ENCODE data around the gene PTPN12. TPM values are rescaled to one million over a fixed set of nuclear protein-coding genes. Genes with fewer than 3 reads are reported as not detected.
"Not testable (repeated sequence)": the region's sequence is repeated elsewhere in the genome, so short reads cannot be mapped to it uniquely, and the experiment has no call there.

The PTPN12 gene
- 25.8 and 38.4 TPM in 2 replicates for total RNA-seq (2014; rRNA removed; shearing (Covaris generic))
- polyA plus RNA-seq (2015; cell fraction: cytosol; rRNA removed), result 87.1 and 113 TPM in 2 replicates
- polyA plus RNA-seq (2015; cell fraction: nucleus; rRNA removed), result 117 and 121 TPM in 2 replicates

DNA sequence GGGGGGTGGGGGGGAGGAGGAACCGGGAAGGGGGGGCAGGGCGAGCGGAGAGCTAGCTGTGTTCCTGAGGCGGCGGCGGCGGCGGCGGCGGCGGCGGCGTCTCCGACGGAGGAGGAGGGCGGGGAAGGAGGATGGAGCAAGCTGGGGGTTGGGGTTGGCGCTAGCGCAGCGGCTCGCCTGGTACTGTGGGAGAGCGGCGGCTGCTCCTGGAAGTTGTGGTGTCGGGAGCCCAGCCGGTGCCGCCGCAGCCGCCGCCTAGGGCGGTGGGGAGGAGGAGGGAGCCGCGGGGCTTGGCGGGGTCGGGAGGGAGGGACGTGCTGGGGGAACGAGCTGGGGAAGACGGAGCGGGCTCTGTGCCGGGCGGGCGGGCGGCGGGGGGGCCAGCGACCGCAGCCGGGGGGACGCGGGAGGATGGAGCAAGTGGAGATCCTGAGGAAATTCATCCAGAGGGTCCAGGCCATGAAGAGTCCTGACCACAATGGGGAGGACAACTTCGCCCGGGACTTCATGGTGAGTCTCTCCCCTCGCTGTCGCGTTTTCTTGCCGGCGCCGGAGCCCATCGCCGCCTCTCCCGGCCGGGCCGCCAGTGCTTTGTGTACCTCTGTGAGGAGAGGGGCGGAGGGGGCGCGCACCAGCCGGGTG is at the start of gene PTPN12:
TSS of gene PTPN12 (plus strand) at position 160 of the 642 bp plus-strand sequence. CDS start at position 412, 252 bp downstream.
- DNase-seq (ENCODE audit: low read depth), result peak; percentile 65

DNA sequence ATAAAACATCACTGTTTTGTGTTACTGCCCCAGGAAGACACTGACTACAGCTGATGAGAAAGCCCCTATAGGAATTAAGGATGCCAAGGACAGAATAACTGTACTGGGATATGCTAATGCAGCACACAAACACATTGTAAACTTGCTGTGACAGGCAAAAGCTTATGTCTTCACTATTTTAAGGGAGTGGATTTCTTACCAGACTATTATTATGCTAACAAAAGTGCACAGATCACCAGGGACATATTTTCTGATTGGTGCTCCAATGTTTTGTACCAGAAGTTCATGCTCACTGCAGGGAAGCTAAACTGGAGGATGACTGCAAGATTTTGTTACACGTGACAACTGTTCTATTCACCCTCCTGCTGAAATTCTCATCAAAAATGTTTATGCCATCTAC is 48.1 kb upstream of the PTPN12 start:
- DNase-seq (ENCODE audit: low read depth), result no peak

DNA sequence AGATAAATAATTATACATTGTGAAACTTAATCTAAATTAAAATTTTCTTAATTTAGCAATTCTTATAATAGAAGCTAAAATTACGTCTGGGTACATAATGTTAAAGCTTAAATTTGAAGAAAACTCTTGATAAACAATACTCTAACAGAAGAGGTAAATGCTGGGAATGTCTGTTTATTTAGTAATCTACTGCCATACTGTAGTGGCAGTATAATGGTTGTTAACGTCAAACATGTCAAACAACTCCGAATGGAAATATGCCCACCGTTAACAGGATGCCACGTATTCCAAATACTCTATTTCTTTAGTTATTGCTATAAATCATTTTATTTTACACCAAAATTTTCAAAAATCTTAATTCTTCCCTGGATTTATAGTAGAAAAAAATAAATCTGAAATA is 40.0 kb upstream of the PTPN12 start:
- no peak for DNase-seq (ENCODE audit: low read depth)

DNA sequence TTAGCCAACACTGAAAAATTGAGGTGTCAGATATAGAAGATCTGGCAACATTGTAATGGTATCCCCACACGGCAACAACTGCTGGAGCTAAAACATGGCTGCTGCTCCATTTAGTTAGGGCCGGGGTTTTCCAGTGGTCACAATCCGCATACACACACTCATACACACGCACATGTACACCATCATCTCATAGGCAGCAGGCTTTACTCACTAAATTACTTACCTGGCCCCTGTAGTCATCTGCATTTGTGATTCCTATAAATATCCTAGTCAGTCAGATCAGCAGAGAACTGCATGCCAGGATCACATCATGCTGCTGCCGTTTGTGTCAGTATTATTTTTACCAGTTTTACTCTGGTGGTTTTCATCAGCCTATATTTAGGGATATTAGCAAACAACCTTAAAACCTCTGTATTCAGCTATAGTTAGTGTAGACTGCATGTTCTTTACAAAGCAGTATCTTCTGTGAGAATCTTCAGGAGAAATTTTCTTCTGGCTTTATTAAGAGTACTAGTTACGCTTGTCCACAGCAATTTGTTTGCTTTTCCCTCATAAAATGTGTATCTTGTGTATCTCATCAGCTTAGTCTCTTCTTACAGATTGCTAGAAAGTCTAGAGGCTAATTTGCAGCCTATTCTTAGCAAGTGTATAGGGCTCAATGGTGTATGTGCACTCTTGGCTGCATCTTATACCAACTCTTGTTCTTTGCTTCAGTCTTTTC is 38.3 kb upstream of the PTPN12 start:
- no peak for DNase-seq (ENCODE audit: low read depth)

DNA sequence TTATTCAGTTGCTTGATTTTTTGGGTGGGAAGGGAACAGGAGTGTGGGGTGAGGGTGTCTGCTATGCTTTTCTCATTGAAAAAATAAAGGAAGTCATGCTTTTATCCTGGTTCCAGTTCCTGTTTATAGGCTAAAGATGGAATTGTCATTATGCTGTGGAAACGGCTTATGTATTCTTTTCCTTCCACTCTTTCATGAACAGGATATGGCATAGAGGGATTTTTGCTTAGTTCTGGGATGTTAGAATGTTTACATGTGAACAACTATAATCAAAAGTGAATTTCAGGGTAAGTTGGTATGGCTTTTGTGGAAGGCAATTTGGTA is 35.9 kb upstream of the PTPN12 start:
- DNase-seq (ENCODE audit: low read depth), result no peak

DNA sequence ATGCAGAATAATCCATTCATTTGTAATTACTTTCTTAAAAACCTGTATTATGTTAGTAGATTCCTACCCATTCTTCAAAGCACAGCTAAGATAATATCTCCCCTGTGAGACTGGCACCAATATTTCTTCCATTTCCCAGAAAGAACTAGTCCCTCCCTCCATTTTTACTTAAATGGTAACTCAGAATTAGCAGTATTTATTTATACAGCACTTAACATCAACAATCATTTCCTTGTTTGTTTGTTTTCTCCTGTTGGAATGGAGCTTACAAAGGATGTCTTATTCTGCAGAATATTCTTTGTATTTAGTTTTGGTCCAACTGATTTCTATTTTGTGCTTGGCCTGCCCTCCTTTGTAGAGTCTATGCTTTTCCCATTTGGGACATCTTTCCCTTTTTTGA is 32.1 kb upstream of the PTPN12 start:
- DNase-seq (ENCODE audit: low read depth), result no peak

DNA sequence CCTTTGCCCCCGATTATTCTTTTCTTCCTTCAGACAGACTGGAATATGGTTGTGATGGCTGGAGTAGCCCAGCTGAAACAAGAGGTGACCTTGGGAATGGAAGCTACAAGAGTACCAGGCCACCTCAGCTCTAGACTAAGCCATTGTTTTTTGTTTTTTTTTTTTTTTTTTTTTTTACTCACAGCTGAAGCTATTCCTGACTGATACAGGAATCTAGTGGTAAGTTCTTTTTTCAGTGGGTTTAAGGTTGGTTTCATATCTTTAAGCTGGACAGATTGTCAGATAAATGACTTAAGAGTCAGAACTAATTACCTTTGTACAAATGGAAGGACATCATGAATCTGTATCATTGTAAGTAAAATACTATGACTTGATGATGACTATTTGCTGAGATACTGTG is 30.2 kb upstream of the PTPN12 start:
- no peak for DNase-seq (ENCODE audit: low read depth)

DNA sequence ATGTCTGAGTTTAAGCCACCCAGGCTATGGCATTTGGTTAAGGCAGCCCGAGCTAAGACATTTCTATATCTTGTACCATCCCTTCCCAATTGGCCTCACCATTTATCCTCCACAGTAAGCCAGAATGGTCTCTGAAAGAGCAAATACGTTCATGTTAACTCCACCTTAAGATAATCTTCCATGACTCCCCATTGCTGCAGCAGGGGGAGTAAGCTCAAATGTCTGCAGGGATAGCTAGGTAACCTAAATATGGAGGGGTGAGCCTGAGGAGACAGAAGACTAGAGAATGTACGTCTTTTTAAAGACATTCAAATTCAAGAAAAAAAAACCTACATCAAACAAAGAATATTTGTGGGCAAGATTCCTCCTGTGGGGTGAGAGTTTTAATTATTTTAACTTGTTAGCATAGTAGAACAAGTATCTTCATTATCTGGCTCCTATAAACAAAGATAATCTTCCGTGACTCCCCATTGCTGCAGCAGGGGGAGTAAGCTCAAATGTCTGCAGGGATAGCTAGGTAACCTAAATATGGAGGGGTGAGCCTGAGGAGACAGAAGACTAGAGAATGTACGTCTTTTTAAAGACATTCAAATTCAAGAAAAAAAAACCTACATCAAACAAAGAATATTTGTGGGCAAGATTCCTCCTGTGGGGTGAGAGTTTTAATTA is 24.0 kb upstream of the PTPN12 start:
- DNase-seq (ENCODE audit: low read depth), result not testable (repeated sequence)

DNA sequence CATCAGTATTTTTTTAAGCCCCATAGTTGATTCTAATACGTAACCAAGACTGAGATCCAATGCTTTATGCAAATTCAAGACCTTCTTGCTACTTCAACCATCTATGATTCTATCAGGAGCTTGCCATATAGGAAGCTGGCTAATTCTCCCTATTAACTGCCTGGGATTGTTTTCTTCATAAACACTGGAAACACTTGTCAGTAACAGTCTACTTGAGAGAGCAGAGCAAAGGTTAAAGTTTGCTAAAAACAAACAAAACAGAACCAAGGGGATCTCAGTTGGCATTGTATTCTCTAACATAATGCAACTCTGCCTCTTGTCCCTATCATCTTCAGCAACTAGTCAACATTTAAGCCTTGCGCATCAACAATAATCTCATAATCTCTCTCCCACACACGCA is 21.0 kb upstream of the PTPN12 start:
- no peak for DNase-seq (ENCODE audit: low read depth)

DNA sequence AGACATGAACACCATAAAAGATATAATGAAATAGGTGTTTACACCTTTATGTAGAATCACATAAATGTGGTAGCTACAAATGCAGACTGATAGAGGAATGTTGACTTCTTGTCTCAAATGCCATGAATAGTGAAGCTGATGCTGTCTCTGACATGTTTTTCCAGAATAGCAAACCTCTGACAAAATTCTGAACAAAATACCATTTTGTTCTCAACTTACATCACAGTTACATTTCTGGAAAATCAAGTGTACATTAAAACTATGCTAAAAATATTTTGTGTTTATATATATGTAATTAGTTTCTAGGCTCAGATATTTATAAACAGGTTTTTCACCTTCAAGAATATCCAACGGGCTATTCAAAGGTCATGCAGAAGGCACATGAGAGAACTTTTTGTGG is 16.8 kb upstream of the PTPN12 start:
- no peak for DNase-seq (ENCODE audit: low read depth)

DNA sequence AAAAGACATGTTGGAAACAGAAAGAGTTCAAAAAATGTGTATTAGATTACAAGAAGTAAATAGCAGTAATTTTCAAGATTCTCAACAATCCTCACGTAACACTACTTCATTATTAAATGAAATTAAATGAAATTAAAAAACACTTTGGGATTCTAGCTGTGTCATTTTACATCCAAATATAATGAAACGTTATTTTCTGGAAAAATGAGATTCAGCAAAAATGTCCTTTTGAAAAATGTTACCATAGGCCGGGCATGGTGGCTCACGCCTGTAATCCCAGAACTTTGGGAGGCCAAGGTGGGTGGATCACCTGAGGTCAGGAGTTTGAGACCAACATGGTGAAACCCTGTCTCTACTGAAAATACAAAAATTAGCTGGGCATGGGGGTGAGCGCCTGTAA is 15.6 kb upstream of the PTPN12 start:
- DNase-seq (ENCODE audit: low read depth), result not testable (repeated sequence)

DNA sequence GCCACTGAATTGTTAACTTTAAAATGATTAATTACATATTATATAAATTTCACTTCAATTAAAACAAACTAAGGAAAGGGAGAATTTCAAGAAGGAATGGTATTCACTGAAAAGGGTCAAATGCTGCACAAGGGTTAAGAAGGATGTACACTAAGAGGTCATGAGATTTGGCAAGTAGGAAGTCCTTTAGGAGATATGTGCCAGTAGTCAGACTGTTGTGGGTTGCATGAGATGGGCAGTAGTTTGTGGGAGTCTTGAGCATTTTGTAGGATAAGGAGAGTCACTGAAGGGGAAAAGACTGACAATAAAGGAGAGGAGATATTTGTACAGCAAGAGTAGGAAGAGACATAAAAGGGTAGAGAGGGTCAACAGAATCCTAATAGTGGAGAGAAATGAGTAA is 12.4 kb upstream of the PTPN12 start:
- DNase-seq (ENCODE audit: low read depth), result no peak

DNA sequence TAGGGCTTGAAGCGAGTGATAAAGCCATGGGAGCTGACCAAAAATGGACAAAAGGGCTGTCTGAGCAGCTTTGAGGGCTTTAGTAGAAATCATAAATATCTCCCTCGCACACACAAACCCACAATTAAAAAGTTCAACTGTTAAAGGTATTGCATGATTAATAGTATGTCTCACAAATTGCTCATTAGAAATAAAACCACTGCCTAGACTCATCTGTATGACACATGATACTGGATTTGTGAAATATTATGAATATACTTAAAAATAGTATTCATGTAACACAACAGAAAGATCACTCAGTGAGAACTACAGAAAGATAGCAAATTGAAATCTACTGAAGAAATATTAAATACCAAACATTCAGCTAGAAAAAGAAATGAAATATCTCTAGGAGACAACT is 11.9 kb upstream of the PTPN12 start:
- DNase-seq (ENCODE audit: low read depth), result no peak

DNA sequence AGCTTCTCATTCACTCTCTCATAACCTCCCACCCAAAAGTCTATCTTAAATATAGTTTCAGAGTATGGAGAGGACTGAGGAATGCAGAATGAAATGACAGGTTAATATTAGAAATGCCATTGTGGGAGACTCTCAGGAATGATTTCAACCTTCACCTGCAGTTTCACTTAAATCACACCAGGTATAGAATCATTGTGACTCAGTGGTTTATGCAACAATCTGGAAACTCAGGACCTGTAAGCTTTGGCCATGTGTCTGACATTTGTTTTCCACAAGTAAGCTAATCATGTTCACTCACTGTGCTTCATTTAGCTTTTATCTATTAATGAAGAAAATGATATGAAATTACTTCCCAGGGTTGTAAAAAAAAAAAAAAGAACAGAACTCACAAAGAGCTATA is 8.7 kb upstream of the PTPN12 start:
- DNase-seq (ENCODE audit: low read depth), result no peak

DNA sequence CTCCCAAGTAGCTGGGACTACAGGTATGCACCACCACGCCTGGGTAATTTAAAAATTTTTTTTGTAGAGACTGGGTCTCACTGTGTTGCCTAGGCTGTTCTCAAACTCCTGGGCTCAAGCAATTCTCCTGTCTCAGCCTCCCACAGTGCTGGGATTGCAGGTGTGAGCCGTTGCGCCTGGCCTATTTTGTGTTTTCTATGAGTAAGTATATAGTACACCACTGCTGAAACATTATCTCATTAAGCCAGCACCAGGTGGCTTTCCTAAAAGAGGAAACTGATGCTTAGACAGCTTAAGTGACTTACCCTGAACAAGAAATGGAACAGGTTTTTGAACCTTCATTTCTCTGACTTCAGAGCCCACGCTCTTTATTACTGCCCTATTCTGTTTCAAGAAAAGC is 7.8 kb upstream of the PTPN12 start:
- DNase-seq (ENCODE audit: low read depth), result no peak

DNA sequence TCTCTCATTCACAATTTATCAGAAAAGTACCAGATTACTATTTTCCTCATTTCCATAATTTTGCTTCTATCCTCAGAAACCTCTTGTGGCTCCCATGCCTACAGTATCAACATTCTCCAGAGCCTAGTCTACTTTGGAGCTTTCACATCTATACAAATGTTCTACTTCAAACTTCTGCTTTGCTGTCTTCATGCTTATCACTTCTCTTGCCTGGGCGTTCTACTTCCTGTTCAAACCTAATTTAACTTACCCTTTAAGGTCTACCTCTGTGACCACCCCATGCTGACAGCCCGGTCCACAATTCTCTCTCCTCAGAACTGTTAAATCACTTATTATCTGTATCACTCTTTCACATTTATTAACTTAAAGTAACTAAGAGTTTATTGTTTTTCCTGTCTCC is 6.1 kb upstream of the PTPN12 start:
- no peak for DNase-seq (ENCODE audit: low read depth)

DNA sequence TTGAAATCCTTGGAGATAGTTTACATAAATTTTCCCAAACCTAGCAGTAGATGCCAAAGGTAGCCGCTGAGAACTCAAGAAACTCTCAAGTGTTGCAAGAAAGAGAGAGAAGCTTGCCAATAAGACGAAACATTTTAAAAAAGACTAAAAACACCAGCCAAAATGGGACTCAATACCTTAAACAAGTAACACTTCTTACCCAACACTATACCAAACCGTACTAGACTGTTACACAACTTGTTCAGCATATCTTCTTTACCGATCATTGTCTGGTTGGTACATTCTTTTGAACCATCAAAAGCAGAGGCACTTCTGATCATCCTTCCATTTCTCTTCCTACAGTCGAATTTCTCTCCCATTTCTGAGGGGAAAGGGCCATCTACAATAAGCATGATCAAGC is 4.8 kb upstream of the PTPN12 start:
- DNase-seq (ENCODE audit: low read depth), result no peak

DNA sequence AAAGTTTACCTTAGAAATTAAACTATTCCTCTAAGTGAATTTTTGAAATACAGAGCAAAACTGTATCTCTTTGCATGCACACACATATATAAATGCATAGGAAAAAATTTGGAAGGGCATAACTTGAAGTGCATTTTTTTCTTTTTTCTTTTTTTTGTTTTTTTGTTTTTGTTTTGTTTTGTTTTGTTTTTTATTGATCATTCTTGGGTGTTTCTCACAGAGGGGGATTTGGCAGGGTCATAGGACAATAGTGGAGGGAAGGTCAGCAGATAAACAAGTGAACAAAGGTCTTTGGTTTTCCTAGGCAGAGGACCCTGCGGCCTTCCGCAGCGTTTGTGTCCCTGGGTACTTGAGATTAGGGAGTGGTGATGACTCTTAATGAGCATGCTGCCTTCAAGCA is 4.4 kb upstream of the PTPN12 start:
- not testable (repeated sequence) for DNase-seq (ENCODE audit: low read depth)

DNA sequence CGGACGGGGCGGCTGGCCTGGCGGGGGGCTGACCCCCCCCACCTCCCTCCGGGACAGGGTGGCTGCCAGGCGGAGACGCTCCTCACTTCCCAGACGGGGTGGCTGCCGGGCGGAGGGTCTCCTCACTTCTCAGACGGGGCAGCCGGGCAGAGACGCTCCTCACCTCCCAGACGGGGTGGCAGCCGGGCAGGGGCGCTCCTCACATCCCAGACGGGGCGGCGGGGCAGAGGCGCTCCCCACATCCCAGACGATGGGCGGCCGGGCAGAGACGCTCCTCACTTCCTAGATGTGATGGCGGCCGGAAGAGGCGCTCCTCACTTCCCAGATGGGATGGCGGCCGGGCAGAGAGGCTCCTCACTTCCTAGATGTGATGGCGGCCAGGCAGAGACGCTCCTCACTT is 3.0 kb upstream of the PTPN12 start:
- not testable (repeated sequence) for DNase-seq (ENCODE audit: low read depth)

DNA sequence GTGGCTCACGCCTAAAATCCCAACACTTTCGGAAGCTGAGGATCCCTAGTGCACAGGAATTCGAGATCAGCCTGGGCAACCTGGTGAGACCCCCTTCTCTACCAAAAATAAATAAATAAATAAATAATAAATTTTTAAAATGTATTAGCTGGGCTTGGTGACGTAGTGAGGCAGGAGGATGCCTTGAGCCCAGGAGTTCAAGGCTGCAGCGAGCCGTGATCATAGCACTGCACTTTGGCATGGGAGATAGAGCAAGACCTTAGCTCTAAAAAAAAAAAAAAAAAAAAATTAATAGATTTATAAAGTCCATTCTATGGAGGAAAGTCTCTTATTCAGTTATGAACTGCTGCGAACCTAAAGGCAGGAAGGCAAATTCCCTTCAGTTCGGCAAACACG is 1.1 kb upstream of the PTPN12 start:
- no peak for DNase-seq (ENCODE audit: low read depth)

DNA sequence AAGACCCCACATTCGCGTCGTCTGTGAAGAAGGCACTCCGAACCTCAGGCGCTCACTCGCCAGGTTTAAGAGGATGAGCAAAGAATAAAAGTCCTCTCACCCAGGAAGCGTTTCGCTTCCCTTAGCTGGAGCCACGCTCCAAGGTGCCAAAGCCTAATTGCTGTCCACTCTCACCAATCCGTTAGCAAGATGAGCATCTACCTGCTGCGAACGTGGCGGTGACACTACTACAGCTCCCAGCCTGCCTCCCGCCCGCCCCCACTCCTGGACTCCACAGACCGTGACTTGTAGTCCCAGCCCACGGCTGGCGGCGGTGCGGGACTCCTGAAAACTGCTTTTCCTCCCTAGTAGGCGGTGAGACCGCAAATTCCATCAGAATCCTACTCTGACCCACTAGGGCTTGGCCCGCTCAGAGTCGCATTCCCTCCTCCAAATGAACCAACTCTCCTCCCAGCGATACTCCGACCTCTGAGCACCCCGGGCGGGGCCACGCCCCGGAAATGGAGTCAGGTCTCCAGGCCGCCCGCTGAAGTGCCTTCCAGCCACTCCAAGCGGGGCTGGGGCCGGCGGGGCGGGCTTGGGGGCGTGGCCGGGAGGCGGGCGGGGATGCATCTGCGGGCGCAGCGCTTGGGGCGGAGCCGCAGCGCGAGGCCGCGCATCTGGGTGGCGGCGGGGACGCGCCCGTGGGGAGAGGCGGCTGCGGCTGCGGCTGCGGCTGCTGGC is 521 bp upstream of the PTPN12 start:
- peak; percentile 93 for DNase-seq (ENCODE audit: low read depth)

DNA sequence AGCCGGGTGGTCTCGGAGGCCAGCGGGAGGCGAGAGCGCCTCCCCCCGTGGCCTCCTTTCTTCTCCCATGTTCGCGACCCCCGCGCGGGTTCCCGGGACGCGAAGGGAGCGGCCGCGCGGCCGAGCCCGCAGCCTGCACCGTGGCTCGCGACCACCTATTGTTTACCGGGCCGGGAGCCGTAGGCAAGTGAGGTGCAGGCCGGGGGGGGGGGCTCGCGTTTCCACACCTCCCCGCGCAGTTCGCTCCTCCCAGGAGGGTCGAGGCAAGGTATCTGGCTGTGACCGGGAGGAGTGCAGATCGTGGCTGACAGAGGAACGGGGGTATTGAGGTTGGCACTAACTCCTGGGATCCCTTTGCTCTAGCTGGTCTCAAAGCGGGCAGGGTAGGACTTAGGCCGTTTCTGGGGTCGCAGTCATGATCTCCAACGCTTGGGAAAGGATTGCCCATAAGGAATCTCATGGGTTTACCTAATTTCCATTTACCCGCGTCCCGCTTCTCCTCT is 734 bp downstream of the PTPN12 start:
- peak; percentile 39 for DNase-seq (ENCODE audit: low read depth)
